ENCODE data around the gene ZNF440. TPM values are rescaled to one million over a fixed set of nuclear protein-coding genes. Genes with fewer than 3 reads are reported as not detected.
"Not testable (repeated sequence)": the region's sequence is repeated elsewhere in the genome, so short reads cannot be mapped to it uniquely, and the experiment has no call there.

Gene ZNF440
- total RNA-seq, 1 donor from 2014 or later = 9.2 TPM

- H3K9me3 Mint-ChIP-seq = peaks cover 16% of the 10 kb centered on the region
- not testable (repeated sequence) for DNase-seq (ENCODE audit: low spot score); H3K4me3 Mint-ChIP-seq; H3K27ac Mint-ChIP-seq; H3K4me1 Mint-ChIP-seq (ENCODE audit: low read depth); H3K27me3 Mint-ChIP-seq (ENCODE audit: insufficient read depth); H3K36me3 Mint-ChIP-seq (ENCODE audit: low read depth)
- intact Hi-C loops (cut with micrococcal nuclease) = loop anchor here (5.0 kb wide), 1 partner anchor 178 kb away; no protein-coding TSS in a partner anchor
Observed at GRCh38 chr19:11879687-11880266, 65.7 kb downstream of the ZNF440 start.

DNA sequence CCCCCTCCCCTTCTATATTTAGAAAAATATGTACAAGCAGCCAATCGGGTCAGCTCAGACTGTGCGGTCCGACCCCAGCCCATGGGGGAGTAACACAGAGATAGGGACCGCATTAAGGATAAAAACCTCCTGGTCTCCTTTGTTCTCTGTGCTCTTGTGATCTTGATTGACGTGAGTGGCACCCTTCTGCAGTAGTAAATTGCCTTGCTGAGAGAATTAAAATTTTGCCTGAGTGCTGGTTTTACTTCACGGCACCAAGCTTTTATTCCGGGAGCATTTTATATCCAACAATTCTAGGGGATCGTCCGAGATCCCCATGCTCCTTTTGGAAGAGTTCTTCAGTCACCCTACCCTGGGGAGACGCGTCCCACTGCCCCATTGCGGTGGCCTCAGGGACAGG is 66.5 kb downstream of the ZNF440 start:
- H3K36me3 Mint-ChIP-seq (ENCODE audit: low read depth) = no peaks in the 10 kb centered on the region
- intact Hi-C loops (cut with micrococcal nuclease) = loop anchor here (5.0 kb wide), 1 partner anchor 177 kb away; no protein-coding TSS in a partner anchor
- peaks cover 13% of the 10 kb centered on the region for H3K9me3 Mint-ChIP-seq
- peaks cover 4% of the 10 kb centered on the region for H3K4me1 Mint-ChIP-seq (ENCODE audit: low read depth)
- no peak overlapping the region for H3K4me3 Mint-ChIP-seq
- no peaks in the 10 kb centered on the region for H3K27me3 Mint-ChIP-seq (ENCODE audit: insufficient read depth)
- no peak for DNase-seq (ENCODE audit: low spot score)
- no peak overlapping the region for H3K27ac Mint-ChIP-seq

DNA sequence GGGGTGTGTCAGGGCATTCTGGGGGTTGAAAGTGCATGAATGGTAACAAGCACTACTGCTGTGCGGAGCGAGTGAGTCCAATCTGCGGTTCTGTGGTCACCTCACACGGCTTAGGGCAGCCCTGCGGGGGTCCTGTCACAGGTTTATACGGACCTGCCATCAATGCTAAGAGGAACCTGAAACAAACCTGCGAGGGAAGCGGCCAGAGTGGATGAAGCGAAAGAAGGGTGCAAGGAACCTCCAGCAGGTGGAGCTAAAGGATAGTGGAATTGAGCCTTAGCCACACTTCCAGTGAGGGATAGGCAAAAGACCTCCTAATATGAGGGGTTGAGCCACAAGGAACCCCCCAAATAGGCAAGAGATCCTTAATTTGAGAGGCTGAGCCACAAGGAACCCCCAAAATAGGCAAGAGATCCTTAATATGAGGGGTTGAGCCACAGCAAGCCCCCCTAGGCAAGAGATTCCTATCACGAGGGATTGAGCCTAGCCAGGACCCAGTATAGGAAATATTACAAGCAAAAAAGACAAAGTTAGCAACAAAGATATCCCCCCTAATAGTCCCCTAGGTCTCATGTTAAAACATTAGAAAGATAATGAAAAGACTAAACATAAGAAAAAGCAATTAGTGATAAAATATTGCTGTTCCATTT is 67.2 kb downstream of the ZNF440 start:
- intact Hi-C loops (cut with micrococcal nuclease) = loop anchor here (1.0 to 5.0 kb wide), 5 partner anchors 42 to 260 kb away; no protein-coding TSS in a partner anchor
- Mint-ChIP-seq H3K27me3 (ENCODE audit: insufficient read depth) (no peaks in the 10 kb centered on the region), H3K4me3 (no peak overlapping the region), H3K27ac (no peak overlapping the region), H3K4me1 (ENCODE audit: low read depth) (peaks cover 4% of the 10 kb centered on the region), H3K36me3 (ENCODE audit: low read depth) (peaks cover under 1% of the 10 kb centered on the region), H3K9me3 (peaks cover 11% of the 10 kb centered on the region)
- peak; percentile 43 for DNase-seq (ENCODE audit: low spot score)

DNA sequence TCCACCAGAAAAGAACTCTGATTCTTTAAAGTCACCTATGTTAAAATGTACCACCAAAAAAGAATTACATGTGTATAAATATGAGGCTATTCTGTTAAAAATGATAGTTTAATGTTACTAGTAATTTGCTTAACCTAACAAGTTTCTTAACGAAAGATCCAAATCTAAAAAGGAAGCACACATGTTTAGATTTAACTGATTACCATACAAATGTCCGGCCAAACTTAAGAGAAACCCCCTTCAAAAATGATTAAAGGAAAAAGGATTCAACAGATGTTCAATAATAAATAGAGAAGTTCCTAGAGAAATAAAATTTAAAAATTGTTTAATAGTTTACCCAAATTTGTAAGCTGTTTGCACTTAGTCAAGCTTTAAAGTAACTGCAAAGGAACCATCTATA is 68.5 kb downstream of the ZNF440 start:
- intact Hi-C loops (cut with micrococcal nuclease) = loop anchor here (5.0 kb wide), 1 partner anchor 175 kb away; no protein-coding TSS in a partner anchor
- H3K27me3 Mint-ChIP-seq (ENCODE audit: insufficient read depth) = no peaks in the 10 kb centered on the region
- peaks cover 4% of the 10 kb centered on the region for H3K36me3 Mint-ChIP-seq (ENCODE audit: low read depth)
- no peak for DNase-seq (ENCODE audit: low spot score)
- H3K27ac Mint-ChIP-seq = no peak overlapping the region
- no peak overlapping the region for H3K4me3 Mint-ChIP-seq
- H3K4me1 Mint-ChIP-seq (ENCODE audit: low read depth) = peaks cover 7% of the 10 kb centered on the region
- H3K9me3 Mint-ChIP-seq = peaks cover 12% of the 10 kb centered on the region

Other genes with a start within 250 kb of the ZNF440 start
- gene ACP5, start 236.6 kb upstream of the ZNF440 start, total RNA-seq = 12.0 and 13.4 TPM in 2 replicates
- gene ZNF627, start 216.8 kb upstream of the ZNF440 start, total RNA-seq = 4.3 and 5.2 TPM in 2 replicates
- gene ZNF823, start 75.3 kb upstream of the ZNF440 start, total RNA-seq = 2.5 and 2.8 TPM in 2 replicates
- 2.8 and 4.4 TPM in 2 replicates for gene ZNF441, start 47.3 kb upstream of the ZNF440 start, total RNA-seq
- gene ZNF491, start 15.8 kb upstream of the ZNF440 start, total RNA-seq = 0.54 and 0.56 TPM in 2 replicates
- 3.3 and 3.6 TPM in 2 replicates for gene ZNF439, start 34.5 kb downstream of the ZNF440 start, total RNA-seq
- 0.16 and 0.29 TPM in 2 replicates for gene ZNF69, start 73.5 kb downstream of the ZNF440 start, total RNA-seq
- 11.9 and 12.2 TPM in 2 replicates for gene ZNF700, start 110.8 kb downstream of the ZNF440 start, total RNA-seq
- gene ZNF763, start 150.8 kb downstream of the ZNF440 start, total RNA-seq = 0.49 and 1.1 TPM in 2 replicates
- 0.39 TPM in 1 of 2 replicates, not detected in the other for gene ZNF433, start 221.4 kb downstream of the ZNF440 start, total RNA-seq
- 0.13 and 0.39 TPM in 2 replicates for gene ZNF878, start 238.7 kb downstream of the ZNF440 start, total RNA-seq

Measured in activated T-helper 1 cell treated with anti-CD3 and anti-CD28 coated beads, Interleukin-12 subunit alpha, Interleukin-12 subunit beta, Interleukin-2, Interleukin-4 antibody, amounts not matched to agents 30 ng/mL and 10 ng/mL and 1 ng/mL, durations not matched to agents 14 hours and 24 hours and 36 hours (primary cell).